GM18909 (cell line): ENCODE measurements around the gene AMY1B.
"Not testable (repeated sequence)": the region's sequence is repeated elsewhere in the genome, so short reads cannot be mapped to it uniquely, and the experiment has no call there.

Source experiments
- ATAC-seq: cut with Tn5 transposase; IDR thresholded peaks from one replicate; pipeline ENCODE4 v1.9.1; 2021; ENCODE audit warnings: mild to moderate bottlenecking; ENCODE audit not compliant: unreplicated experiment, poor library complexity

AMY1B gene

GRCh38 chr1:103696110-103696509 is at the start of gene AMY1B:
Gene AMY1B (minus strand): TSS chr1:103696210. CDS start chr1:103695639, 571 bp downstream.
- ATAC-seq, result not testable (repeated sequence)

DNA sequence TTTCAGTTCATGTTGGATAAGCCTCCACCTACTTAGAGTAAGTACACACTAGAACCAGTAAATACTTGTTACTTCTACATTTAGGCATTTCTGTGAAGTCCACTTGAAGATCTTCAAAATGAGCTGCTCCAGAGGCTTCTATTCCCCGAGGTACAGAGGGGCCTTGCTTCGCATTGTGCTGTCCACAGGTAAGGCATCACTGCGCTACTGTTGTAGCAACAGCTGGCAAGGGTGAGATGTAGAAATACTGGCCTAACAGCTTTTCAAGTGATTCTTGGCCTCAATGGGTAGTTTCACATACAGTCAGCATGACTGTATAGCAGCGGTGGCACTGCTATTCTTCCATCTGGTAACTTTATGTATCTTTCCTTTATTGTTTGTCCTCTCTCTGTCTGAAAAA is 49.0 kb upstream of the AMY1B start:
- ATAC-seq, result not testable (repeated sequence)

GRCh38 chr1:103744449-103744848 is 48.4 kb upstream of the AMY1B start:
- not testable (repeated sequence) for ATAC-seq

GRCh38 chr1:103738031-103738430 is 42.0 kb upstream of the AMY1B start:
- ATAC-seq, result not testable (repeated sequence)

DNA sequence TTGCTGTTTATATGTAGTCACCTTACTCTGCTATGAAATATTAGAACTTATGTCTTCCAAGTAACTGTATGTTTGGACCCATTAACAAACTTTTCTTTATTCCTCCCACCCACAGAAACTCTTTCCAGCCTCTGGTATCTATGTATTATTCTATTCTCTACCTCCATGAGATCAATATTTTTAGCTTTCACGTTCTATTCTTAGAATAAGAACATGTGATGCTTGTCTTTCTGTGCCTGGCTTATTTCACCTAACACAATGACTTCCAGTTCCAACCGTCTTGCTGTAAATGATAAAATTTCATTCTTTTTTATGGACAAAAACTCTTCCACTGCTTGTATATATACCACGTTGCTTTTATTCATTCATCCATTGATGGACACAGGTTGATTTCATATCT is 39.3 kb upstream of the AMY1B start:
- not testable (repeated sequence) for ATAC-seq

GRCh38 chr1:103721473-103721872 is 25.5 kb upstream of the AMY1B start:
- not testable (repeated sequence) for ATAC-seq

DNA sequence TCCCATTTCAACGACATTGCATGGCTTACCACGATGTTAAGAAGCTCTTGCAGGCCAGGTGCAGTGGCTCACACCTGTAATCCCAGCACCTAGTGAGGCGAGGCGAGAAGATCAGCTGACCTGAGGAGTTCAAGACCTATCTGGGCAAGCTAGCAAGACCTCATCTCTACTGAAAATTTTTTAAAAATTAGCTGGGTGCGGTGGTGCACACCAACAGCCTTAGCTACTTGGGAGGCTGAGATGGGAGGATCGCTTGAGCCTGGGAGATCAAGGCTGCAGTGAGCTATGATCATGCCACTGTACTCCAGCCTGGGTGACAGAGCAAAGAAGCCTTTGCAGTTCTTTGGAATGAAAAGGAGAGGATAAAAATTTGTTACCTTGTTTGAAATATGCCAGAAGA is 21.4 kb upstream of the AMY1B start:
- ATAC-seq, result not testable (repeated sequence)

DNA sequence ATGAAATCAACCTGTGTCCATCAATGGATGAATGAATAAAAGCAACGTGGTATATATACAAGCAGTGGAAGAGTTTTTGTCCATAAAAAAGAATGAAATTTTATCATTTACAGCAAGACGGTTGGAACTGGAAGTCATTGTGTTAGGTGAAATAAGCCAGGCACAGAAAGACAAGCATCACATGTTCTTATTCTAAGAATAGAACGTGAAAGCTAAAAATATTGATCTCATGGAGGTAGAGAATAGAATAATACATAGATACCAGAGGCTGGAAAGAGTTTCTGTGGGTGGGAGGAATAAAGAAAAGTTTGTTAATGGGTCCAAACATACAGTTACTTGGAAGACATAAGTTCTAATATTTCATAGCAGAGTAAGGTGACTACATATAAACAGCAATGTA is 14.4 kb upstream of the AMY1B start:
- ATAC-seq, result not testable (repeated sequence)

GRCh38 chr1:103707670-103708069 is 11.7 kb upstream of the AMY1B start:
- not testable (repeated sequence) for ATAC-seq

DNA sequence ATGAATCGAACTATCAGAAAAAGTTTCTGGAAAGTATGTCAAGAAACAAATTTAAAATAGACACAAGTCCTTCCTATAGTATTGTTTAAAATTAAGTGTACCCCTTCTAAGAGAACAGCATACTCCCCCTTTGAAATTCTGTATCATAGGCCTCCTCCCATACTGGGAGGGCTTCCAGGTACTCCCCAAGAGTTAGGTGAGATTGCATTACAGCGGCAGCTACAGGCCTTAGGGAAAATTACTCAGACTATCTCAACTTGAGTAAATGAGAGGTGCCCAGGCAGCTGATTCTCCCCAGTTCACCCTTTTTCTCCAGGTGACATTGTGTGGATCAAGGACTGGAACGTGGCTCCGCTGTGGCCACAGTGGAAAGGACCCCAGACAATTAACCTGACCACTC is 5.2 kb upstream of the AMY1B start:
- ATAC-seq, result not testable (repeated sequence)

GRCh38 chr1:103700669-103701068 is 4.7 kb upstream of the AMY1B start:
- not testable (repeated sequence) for ATAC-seq

GRCh38 chr1:103697430-103697829 is 1.4 kb upstream of the AMY1B start:
- ATAC-seq, result not testable (repeated sequence)

GRCh38 chr1:103676335-103676734 is 19.7 kb downstream of the AMY1B start:
- ATAC-seq, result not testable (repeated sequence)

- not testable (repeated sequence) for ATAC-seq
These were observed 40.5 kb downstream of the AMY1B start, which contains the start of gene AMY1A for GRCh38 chr1:103655460-103655859. Gene AMY1A (plus strand): TSS chr1:103655760. CDS start chr1:103656331, 571 bp downstream.

DNA sequence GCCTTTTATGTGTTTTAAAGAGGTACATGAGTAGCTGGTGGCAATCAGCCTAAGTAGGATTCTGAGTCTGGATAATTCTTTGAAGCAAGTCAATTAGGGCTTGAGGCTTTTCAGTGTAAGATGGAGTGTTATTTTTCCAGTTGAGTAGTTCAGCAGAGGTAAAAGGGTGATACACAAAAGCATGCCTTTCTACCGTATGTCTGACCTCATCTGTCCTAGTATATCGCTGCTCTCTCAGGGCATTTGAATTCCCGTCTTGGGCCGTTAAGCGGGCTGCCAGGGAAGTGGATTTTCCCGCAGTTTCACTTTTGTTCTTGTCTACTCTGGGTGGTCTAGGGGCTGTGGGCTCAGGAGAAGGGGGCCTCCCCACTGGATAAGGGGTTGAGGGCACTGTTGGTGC is 41.9 kb downstream of the AMY1B start:
- not testable (repeated sequence) for ATAC-seq

DNA sequence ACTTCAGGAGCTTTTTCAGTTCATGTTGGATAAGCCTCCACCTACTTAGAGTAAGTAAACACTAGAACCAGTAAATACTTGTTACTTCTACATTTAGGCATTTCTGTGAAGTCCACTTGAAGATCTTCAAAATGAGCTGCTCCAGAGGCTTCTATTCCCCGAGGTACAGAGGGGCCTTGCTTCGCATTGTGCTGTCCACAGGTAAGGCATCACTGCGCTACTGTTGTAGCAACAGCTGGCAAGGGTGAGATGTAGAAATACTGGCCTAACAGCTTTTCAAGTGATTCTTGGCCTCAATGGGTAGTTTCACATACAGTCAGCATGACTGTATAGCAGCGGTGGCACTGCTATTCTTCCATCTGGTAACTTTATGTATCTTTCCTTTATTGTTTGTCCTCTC is 45.1 kb downstream of the AMY1B start:
- not testable (repeated sequence) for ATAC-seq

- not testable (repeated sequence) for ATAC-seq
These were observed 45.7 kb downstream of the AMY1B start for GRCh38 chr1:103650305-103650704.

DNA sequence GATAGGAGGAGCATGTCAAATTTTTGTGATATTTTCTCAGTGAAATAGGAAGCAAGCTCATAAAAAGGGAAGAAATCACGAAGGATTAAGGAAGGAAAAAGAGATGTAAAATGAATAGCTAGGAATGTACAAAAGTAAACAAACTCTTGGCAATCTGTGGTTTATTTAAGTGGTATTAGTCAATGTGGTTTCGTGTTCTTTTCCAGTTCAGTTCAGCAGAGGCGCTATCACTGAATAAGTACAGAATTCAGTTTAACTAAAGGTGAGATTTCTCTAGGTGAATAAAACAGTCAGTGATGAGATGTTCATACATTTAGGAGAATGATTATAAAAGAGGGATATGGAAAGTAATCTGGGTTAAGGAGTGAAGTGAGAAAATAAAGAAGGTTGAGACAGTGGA is 52.1 kb downstream of the AMY1B start:
- not testable (repeated sequence) for ATAC-seq

- not testable (repeated sequence) for ATAC-seq
These were observed 54.8 kb downstream of the AMY1B start for GRCh38 chr1:103641194-103641593.
